Adrenal gland (tissue), 5 donors: ENCODE data around the gene NOL8.
A peak's percentile ranks its signal among the peaks of the same experiment; 100 is the strongest.

Experiments
- CTCF ChIP-seq, 6 experiments: fragments of 450-650 bp in 4 of 6; fragments of 200-600 bp in 2 of 6; sonication (generic) in 1 of 6; IDR thresholded peaks; 1 replicate in 5 of 6; 2 replicates in 1 of 6; pipeline versions ENCODE4 v1.5.1 to v1.8.0; 2016 to 2021; ENCODE audit warnings: antibody characterized with exemption in 6 of 6, mild to moderate bottlenecking in 2 of 6, moderate library complexity in 1 of 6
- POLR2A ChIP-seq, 2 donors: fragments of 450-650 bp; IDR thresholded peaks; one replicate each; pipeline ENCODE4 v1.6.1; 2017; ENCODE audit warnings: antibody characterized with exemption in 2 of 2, mild to moderate bottlenecking in 2 of 2, moderate library complexity in 1 of 2
- donor health status: DM: no; HTN: no; CAD: no.

GRCh38 chr9:92325991-92326500 is 896 bp upstream of the NOL8 start:
- no peak for TF ChIP-seq CTCF (IDR thresholded peaks at IDR 0.05)
- peak in 1 of 2 donors; percentile 32 for TF ChIP-seq POLR2A (IDR thresholded peaks at IDR 0.05)
